Loucy (cell line): ENCODE results near the gene ITIH1.

Experiments
- H2AFZ ChIP-seq: fragments of 200-600 bp; sonication (generic); 2 replicates; pipeline ENCODE4 v1.6.0; 2016; ENCODE audit warnings: antibody characterized with exemption, mild to moderate bottlenecking, low read length, moderate library complexity
- H3F3A ChIP-seq: fragments of 200-600 bp; 2 replicates; pipeline ENCODE4 v1.6.0; 2016; ENCODE audit warnings: antibody characterized with exemption, low read depth, mild to moderate bottlenecking
- H3K27me3 ChIP-seq: fragments of 200-600 bp; sonication (generic); 2 replicates; pipeline ENCODE4 v1.6.1; 2014; ENCODE audit warnings: low read length, mild to moderate bottlenecking; ENCODE audit not compliant: insufficient read depth, poor library complexity, severe bottlenecking
- H3K36me3 ChIP-seq: fragments of 200-600 bp; sonication (generic); 2 replicates; pipeline ENCODE4 v1.6.1; 2016; ENCODE audit warnings: low read length; ENCODE audit not compliant: insufficient read depth
- H3K4me1 ChIP-seq: fragments of 200-600 bp; sonication (generic); 2 replicates; pipeline ENCODE4 v1.5.1; 2014; ENCODE audit warnings: low read length, mild to moderate bottlenecking; ENCODE audit not compliant: insufficient read depth, poor library complexity, severe bottlenecking
- H3K4me2 ChIP-seq: fragments of 200-600 bp; sonication (generic); 2 replicates; pipeline ENCODE4 v1.6.0; 2014; ENCODE audit warnings: antibody characterized with exemption, low read length, low read depth, mild to moderate bottlenecking; ENCODE audit not compliant: poor library complexity, severe bottlenecking
- H3K4me3 ChIP-seq: fragments of 200-600 bp; sonication (generic); 2 replicates; pipeline ENCODE4 v1.5.1; 2014; ENCODE audit warnings: low read length, mild to moderate bottlenecking, mixed read lengths; ENCODE audit not compliant: poor library complexity, severe bottlenecking
- H3K79me2 ChIP-seq: fragments of 200-600 bp; sonication (generic); 2 replicates; pipeline ENCODE4 v1.6.1; 2014; ENCODE audit warnings: low read length; ENCODE audit not compliant: insufficient read depth
- H3K9ac ChIP-seq: fragments of 200-600 bp; sonication (generic); 2 replicates; pipeline ENCODE4 v1.6.0; 2014; ENCODE audit warnings: mild to moderate bottlenecking, low read depth, low read length, moderate library complexity; ENCODE audit not compliant: poor library complexity, severe bottlenecking
- H3K9me2 ChIP-seq: fragments of 200-600 bp; sonication (generic); replicated peaks from 2 replicates; pipeline ENCODE4 v1.6.1; 2016; ENCODE audit warnings: low read depth, low read length, mixed read lengths
- H3K9me3 ChIP-seq: fragments of 200-600 bp; sonication (generic); 2 replicates; pipeline ENCODE4 v1.6.1; 2014; ENCODE audit warnings: mild to moderate bottlenecking, antibody characterized with exemption, low read length, low read depth; ENCODE audit not compliant: insufficient read depth
- H4K20me1 ChIP-seq: fragments of 200-600 bp; sonication (generic); 2 replicates; pipeline ENCODE4 v1.6.0; 2014; ENCODE audit warnings: antibody characterized with exemption, low read length, mild to moderate bottlenecking; ENCODE audit not compliant: insufficient read depth, poor library complexity, severe bottlenecking
- EZH2phosphoT487 ChIP-seq: fragments of 200-600 bp; IDR thresholded peaks from 2 replicates; pipeline ENCODE4 v1.6.1; 2018; ENCODE audit warnings: antibody characterized with exemption, mild to moderate bottlenecking, moderate library complexity, borderline replicate concordance
- TF ChIP-seq, protein P1 (sequence below): fragments of 200-600 bp; sonication (generic); conservative IDR thresholded peaks from 2 replicates; pipeline ENCODE4 v1.5.1; 2014; ENCODE audit warnings: mild to moderate bottlenecking, antibody characterized with exemption, low read length

The ITIH1 gene

DNA sequence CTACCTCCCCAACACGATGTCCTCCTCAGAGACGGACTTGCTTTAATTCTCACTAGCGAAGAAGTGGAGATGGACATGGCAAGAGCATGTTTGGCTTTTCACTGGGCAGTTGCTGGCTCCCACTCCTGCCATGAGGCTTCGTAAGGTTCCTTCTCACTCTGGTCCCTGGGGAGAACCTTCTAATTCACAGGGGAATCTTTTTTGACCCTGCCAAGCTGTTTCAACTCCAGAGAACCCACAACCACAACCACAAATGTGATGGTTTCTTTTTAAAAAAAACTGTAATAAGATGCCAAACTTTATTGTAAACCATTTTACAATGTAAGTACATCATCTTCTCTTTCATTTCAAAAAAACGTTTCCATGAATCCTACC lies 59.1 kb downstream of the ITIH1 start:
- Histone ChIP-seq H3K4me2 (no peak overlapping the region), H3K79me2 (no peaks in the 10 kb centered on the region), H3K9me2 (no peaks in the 10 kb centered on the region), H3K4me3 (no peak overlapping the region), H3K9ac (no peak overlapping the region), H4K20me1 (no peaks in the 10 kb centered on the region), H3F3A (no peaks in the 10 kb centered on the region), H3K27me3 (no peaks in the 10 kb centered on the region), H3K4me1 (peaks cover 20% of the 10 kb centered on the region), H2AFZ (no peak overlapping the region), H3K36me3 (peaks cover 3% of the 10 kb centered on the region; the same call in 1 of the 2 replicates), H3K9me3 (no peaks in the 10 kb centered on the region)
- no peak for TF ChIP-seq EZH2phosphoT487
- TF ChIP-seq, protein P1, sequence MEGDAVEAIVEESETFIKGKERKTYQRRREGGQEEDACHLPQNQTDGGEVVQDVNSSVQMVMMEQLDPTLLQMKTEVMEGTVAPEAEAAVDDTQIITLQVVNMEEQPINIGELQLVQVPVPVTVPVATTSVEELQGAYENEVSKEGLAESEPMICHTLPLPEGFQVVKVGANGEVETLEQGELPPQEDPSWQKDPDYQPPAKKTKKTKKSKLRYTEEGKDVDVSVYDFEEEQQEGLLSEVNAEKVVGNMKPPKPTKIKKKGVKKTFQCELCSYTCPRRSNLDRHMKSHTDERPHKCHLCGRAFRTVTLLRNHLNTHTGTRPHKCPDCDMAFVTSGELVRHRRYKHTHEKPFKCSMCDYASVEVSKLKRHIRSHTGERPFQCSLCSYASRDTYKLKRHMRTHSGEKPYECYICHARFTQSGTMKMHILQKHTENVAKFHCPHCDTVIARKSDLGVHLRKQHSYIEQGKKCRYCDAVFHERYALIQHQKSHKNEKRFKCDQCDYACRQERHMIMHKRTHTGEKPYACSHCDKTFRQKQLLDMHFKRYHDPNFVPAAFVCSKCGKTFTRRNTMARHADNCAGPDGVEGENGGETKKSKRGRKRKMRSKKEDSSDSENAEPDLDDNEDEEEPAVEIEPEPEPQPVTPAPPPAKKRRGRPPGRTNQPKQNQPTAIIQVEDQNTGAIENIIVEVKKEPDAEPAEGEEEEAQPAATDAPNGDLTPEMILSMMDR, result no peak

- no peak overlapping the region for H3K9ac ChIP-seq
- H3K9me3 ChIP-seq, result no peaks in the 10 kb centered on the region
- no peak overlapping the region for H2AFZ ChIP-seq
- H3K79me2 ChIP-seq, result no peaks in the 10 kb centered on the region
- no peak overlapping the region for H3K4me3 ChIP-seq
- no peaks in the 10 kb centered on the region for H3K9me2 ChIP-seq
- H3K36me3 ChIP-seq, result peaks cover 8% of the 10 kb centered on the region; the same call in 1 of the 2 replicates
- no peaks in the 10 kb centered on the region for H3F3A ChIP-seq
- H3K27me3 ChIP-seq, result no peaks in the 10 kb centered on the region
- no peak for TF ChIP-seq EZH2phosphoT487
- TF ChIP-seq, protein P1, result no peak
- H3K4me1 ChIP-seq, result peaks cover 20% of the 10 kb centered on the region
- no peaks in the 10 kb centered on the region for H4K20me1 ChIP-seq
- no peak overlapping the region for H3K4me2 ChIP-seq
Measured at GRCh38 chr3:52836986-52837385, 59.6 kb downstream of the ITIH1 start.

GRCh38 chr3:52838561-52839267 lies 61.3 kb downstream of the ITIH1 start:
- Histone ChIP-seq H3K4me2 (peak overlapping the region; percentile 10), H3F3A (no peaks in the 10 kb centered on the region), H3K36me3 (peaks cover 14% of the 10 kb centered on the region; the same call in 1 of the 2 replicates), H3K4me1 (peaks cover 20% of the 10 kb centered on the region), H3K27me3 (no peaks in the 10 kb centered on the region), H3K4me3 (no peak overlapping the region), H3K9me3 (no peaks in the 10 kb centered on the region), H3K9ac (no peak overlapping the region), H3K9me2 (no peaks in the 10 kb centered on the region), H3K79me2 (no peaks in the 10 kb centered on the region), H2AFZ (no peak overlapping the region), H4K20me1 (no peaks in the 10 kb centered on the region)
- TF ChIP-seq EZH2phosphoT487, result no peak
- TF ChIP-seq, protein P1, result no peak
